ENCODE data around the gene CDSN. TPM values are rescaled to one million over a fixed set of nuclear protein-coding genes. Genes with fewer than 3 reads are reported as not detected.

The CDSN gene
- total RNA-seq, 1 experiment from 2014 or later: 0.12 TPM

GRCh38 chr6:31112478-31112877 lies 7.8 kb downstream of the CDSN start, which contains the start of gene C6orf15:
TSS of gene C6orf15 (minus strand) at chr6:31112575. CDS start at chr6:31112555, 20 bp downstream.
- Histone ChIP-seq H3K4me3 (replicated peaks in 1 of 2; ENCODE audit: low read depth in 1 of 2, low read length in 2 of 2) (no peak within 1 kb of the TSS), H3K27me3 (ENCODE audit: insufficient read depth, low read length) (no peaks in the 10 kb centered on the region), H3K36me3 (ENCODE audit: control insufficient read depth in 1 of 2, insufficient read depth in 2 of 2, low read length in 2 of 2) (no peaks in the 10 kb centered on the region), H3K79me2 (ENCODE audit: insufficient read depth, low read length) (peaks cover 8% of the 10 kb centered on the region; the same call in 1 of the 2 replicates), H3K27ac (ENCODE audit: low read depth, low read length) (peak within 1 kb of the TSS; percentile 83; the same call in 1 of the 2 replicates), H2AFZ (ENCODE audit: low read depth, low read length, poor library complexity, severe bottlenecking) (no peak within 1 kb of the TSS), H3K9me3 (ENCODE audit: control insufficient read depth in 1 of 2, insufficient read depth in 1 of 2, low read depth in 1 of 2, low read length in 2 of 2) (no peaks in the 10 kb centered on the region), H3K4me2 (ENCODE audit: low read length) (peak within 1 kb of the TSS; percentile 92), H3K9ac (ENCODE audit: low read length) (no peak within 1 kb of the TSS), H3K4me1 (ENCODE audit: control insufficient read depth in 1 of 2, insufficient read depth in 2 of 2, low read length in 2 of 2) (peaks cover 29 to 51% of the 10 kb centered on the region in 2 experiments), H4K20me1 (ENCODE audit: insufficient read depth) (no peaks in the 10 kb centered on the region), H3K9me2 (ENCODE audit: insufficient read depth) (no peaks in the 10 kb centered on the region)
- no peak for DNase-seq (ENCODE audit: low read depth, low spot score)
- CTCF ChIA-PET: interaction anchor here (1.0 kb wide), 1 partner anchor 10 kb away, joined by 3 read pairs; no protein-coding TSS in a partner anchor
- RAD21 ChIA-PET (ENCODE audit: low non-redundant PET in 1 of 2, low total read pairs in 2 of 2, uncharacterized antibody in 2 of 2, unreplicated experiment in 2 of 2): no interaction called here
- POLR2A ChIA-PET: no interaction called here
- TF ChIP-seq, protein P1, sequence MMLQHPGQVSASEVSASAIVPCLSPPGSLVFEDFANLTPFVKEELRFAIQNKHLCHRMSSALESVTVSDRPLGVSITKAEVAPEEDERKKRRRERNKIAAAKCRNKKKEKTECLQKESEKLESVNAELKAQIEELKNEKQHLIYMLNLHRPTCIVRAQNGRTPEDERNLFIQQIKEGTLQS (IDR thresholded peaks at IDR 0.05): no peak
- TF ChIP-seq EZH2 (IDR thresholded peaks at IDR 0.05) (no peak), POLR2AphosphoS5 (IDR thresholded peaks at IDR 0.05; ENCODE audit: low read depth, low read length) (no peak), SIN3A (IDR thresholded peaks at IDR 0.05; ENCODE audit: low read depth) (no peak), TCF7L2 (IDR thresholded peaks at IDR 0.05; ENCODE audit: borderline replicate concordance, extremely low read depth, insufficient read depth, insufficient read length) (no peak), SRF (IDR thresholded peaks at IDR 0.05; ENCODE audit: low read depth) (no peak), CBX3 (IDR thresholded peaks at IDR 0.05; ENCODE audit: low read depth) (no peak), YY1 (IDR thresholded peaks at IDR 0.05; ENCODE audit: extremely low read depth, insufficient replicate concordance, low read depth, low read length) (no peak), POLR2A (IDR thresholded peaks at IDR 0.05; ENCODE audit: borderline replicate concordance, extremely low read depth, insufficient read depth, insufficient read length) (no peak), RAD21 (IDR thresholded peaks at IDR 0.05; ENCODE audit: low read depth) (no peak), ZNF274 (IDR thresholded peaks at IDR 0.05; ENCODE audit: low read depth, low read length) (no peak), SP1 (IDR thresholded peaks at IDR 0.05; ENCODE audit: low read depth) (no peak), ELF1 (IDR thresholded peaks at IDR 0.05; ENCODE audit: borderline replicate concordance, low read depth) (no peak), ZFX (IDR thresholded peaks at IDR 0.05) (no peak), CEBPB (IDR thresholded peaks at IDR 0.05; ENCODE audit: low read depth) (no peak), EGR1 (IDR thresholded peaks at IDR 0.05; ENCODE audit: low read depth) (no peak)
- TF ChIP-seq, protein P2, sequence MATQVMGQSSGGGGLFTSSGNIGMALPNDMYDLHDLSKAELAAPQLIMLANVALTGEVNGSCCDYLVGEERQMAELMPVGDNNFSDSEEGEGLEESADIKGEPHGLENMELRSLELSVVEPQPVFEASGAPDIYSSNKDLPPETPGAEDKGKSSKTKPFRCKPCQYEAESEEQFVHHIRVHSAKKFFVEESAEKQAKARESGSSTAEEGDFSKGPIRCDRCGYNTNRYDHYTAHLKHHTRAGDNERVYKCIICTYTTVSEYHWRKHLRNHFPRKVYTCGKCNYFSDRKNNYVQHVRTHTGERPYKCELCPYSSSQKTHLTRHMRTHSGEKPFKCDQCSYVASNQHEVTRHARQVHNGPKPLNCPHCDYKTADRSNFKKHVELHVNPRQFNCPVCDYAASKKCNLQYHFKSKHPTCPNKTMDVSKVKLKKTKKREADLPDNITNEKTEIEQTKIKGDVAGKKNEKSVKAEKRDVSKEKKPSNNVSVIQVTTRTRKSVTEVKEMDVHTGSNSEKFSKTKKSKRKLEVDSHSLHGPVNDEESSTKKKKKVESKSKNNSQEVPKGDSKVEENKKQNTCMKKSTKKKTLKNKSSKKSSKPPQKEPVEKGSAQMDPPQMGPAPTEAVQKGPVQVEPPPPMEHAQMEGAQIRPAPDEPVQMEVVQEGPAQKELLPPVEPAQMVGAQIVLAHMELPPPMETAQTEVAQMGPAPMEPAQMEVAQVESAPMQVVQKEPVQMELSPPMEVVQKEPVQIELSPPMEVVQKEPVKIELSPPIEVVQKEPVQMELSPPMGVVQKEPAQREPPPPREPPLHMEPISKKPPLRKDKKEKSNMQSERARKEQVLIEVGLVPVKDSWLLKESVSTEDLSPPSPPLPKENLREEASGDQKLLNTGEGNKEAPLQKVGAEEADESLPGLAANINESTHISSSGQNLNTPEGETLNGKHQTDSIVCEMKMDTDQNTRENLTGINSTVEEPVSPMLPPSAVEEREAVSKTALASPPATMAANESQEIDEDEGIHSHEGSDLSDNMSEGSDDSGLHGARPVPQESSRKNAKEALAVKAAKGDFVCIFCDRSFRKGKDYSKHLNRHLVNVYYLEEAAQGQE (IDR thresholded peaks at IDR 0.05; ENCODE audit: low read depth): no peak
- TF ChIP-seq, protein P3, sequence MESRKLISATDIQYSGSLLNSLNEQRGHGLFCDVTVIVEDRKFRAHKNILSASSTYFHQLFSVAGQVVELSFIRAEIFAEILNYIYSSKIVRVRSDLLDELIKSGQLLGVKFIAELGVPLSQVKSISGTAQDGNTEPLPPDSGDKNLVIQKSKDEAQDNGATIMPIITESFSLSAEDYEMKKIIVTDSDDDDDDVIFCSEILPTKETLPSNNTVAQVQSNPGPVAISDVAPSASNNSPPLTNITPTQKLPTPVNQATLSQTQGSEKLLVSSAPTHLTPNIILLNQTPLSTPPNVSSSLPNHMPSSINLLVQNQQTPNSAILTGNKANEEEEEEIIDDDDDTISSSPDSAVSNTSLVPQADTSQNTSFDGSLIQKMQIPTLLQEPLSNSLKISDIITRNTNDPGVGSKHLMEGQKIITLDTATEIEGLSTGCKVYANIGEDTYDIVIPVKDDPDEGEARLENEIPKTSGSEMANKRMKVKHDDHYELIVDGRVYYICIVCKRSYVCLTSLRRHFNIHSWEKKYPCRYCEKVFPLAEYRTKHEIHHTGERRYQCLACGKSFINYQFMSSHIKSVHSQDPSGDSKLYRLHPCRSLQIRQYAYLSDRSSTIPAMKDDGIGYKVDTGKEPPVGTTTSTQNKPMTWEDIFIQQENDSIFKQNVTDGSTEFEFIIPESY (IDR thresholded peaks at IDR 0.05; ENCODE audit: extremely low read depth, insufficient replicate concordance, low read length): no peak
- no TSS peak for BruUV-seq (replicated peaks)
- ATAC-seq: no peak
- intact Hi-C loops (cut with micrococcal nuclease): no loop called here
